ENCODE measurements around the gene CATSPER4. TPM values are rescaled to one million over a fixed set of nuclear protein-coding genes. Genes with fewer than 3 reads are reported as not detected.

Gene CATSPER4
- total RNA-seq, 6 experiments from 2014 or later, result not detected

GRCh38 chr1:26169198-26169554 is 21.2 kb upstream of the CATSPER4 start:
- Mint-ChIP-seq H3K9me3 (no peaks in the 10 kb centered on the region), H3K27ac (no peak overlapping the region; the same call in 1 of the 2 replicates), H3K4me3 (peak overlapping the region; percentile 95), H3K36me3 (ENCODE audit: low read depth) (no peaks in the 10 kb centered on the region), H3K4me1 (ENCODE audit: low read depth) (peaks cover 11% of the 10 kb centered on the region), H3K27me3 (ENCODE audit: insufficient read depth) (peaks cover 14% of the 10 kb centered on the region)
- no peak for TF ChIP-seq CTCF (IDR thresholded peaks at IDR 0.05)
- no peak for DNase-seq

- peak; percentile 84 for DNase-seq
- TF ChIP-seq CTCF (IDR thresholded peaks at IDR 0.05), result peak; percentile 95
- H3K27me3 Mint-ChIP-seq (ENCODE audit: insufficient read depth), result peaks cover 14% of the 10 kb centered on the region
- H3K4me3 Mint-ChIP-seq, result peak within 1 kb of the TSS; percentile 95
- H3K36me3 Mint-ChIP-seq (ENCODE audit: low read depth), result no peaks in the 10 kb centered on the region
- no peaks in the 10 kb centered on the region for H3K9me3 Mint-ChIP-seq
- peak within 1 kb of the TSS; percentile 87 for H3K27ac Mint-ChIP-seq
- peaks cover 11% of the 10 kb centered on the region for H3K4me1 Mint-ChIP-seq (ENCODE audit: low read depth)
These were observed 20.5 kb upstream of the CATSPER4 start, which contains the start of gene ZNF593 for GRCh38 chr1:26169669-26170471. ZNF593 (plus strand) TSS chr1:26169908; CDS start chr1:26169984, 76 bp downstream.

GRCh38 chr1:26170472-26170821 is 20.0 kb upstream of the CATSPER4 start:
- Mint-ChIP-seq H3K9me3 (no peaks in the 10 kb centered on the region), H3K36me3 (ENCODE audit: low read depth) (no peaks in the 10 kb centered on the region), H3K27me3 (ENCODE audit: insufficient read depth) (peaks cover 12% of the 10 kb centered on the region), H3K27ac (peak overlapping the region; percentile 87), H3K4me1 (ENCODE audit: low read depth) (peaks cover 11% of the 10 kb centered on the region), H3K4me3 (peak overlapping the region; percentile 95)
- no peak for TF ChIP-seq CTCF (IDR thresholded peaks at IDR 0.05)
- no peak for DNase-seq

- Mint-ChIP-seq H3K27ac (0 out of 2 replicates have a peak within 1 kb of the TSS, but pooled peaks have one; percentile 29), H3K36me3 (ENCODE audit: low read depth) (no peaks in the 10 kb centered on the region), H3K4me3 (peak within 1 kb of the TSS; percentile 95), H3K9me3 (no peaks in the 10 kb centered on the region), H3K4me1 (ENCODE audit: low read depth) (peaks cover 11% of the 10 kb centered on the region), H3K27me3 (ENCODE audit: insufficient read depth) (peaks cover 7% of the 10 kb centered on the region; the same call in 1 of the 2 replicates)
- no peak for DNase-seq
- TF ChIP-seq CTCF (IDR thresholded peaks at IDR 0.05), result no peak
These were observed 19.0 kb upstream of the CATSPER4 start, which contains the start of gene ZNF593OS for GRCh38 chr1:26171084-26172072. ZNF593OS (minus strand) TSS chr1:26171832; CDS start chr1:26171661, 171 bp downstream.

GRCh38 chr1:26175346-26175745 is 15.1 kb upstream of the CATSPER4 start:
- DNase-seq, result no peak
- Mint-ChIP-seq H3K4me1 (ENCODE audit: low read depth) (peaks cover 10% of the 10 kb centered on the region), H3K36me3 (ENCODE audit: low read depth) (no peaks in the 10 kb centered on the region), H3K4me3 (no peak overlapping the region), H3K27ac (no peak overlapping the region), H3K27me3 (ENCODE audit: insufficient read depth) (peaks cover 2% of the 10 kb centered on the region), H3K9me3 (no peaks in the 10 kb centered on the region)
- no peak for TF ChIP-seq CTCF (IDR thresholded peaks at IDR 0.05)

All from HFFc6 (cell line).